Vagina (tissue), 2 donors: Measurements from ENCODE around the gene SEPTIN1. TPM values are rescaled to one million over a fixed set of nuclear protein-coding genes. Genes with fewer than 3 reads are reported as not detected.

Source experiments
- DNase-seq, 2 donors: peaks; one replicate each; pipeline ENCODE4 v3.0.0-alpha.2; 2017; ENCODE audit errors: extremely low spot score in 2 of 2
- H3K27ac ChIP-seq: fragments of 200-600 bp; sonication (generic); one replicate; pipeline ENCODE4 v1.5.1; 2019
- H3K27me3 ChIP-seq: fragments of 200-600 bp; sonication (generic); one replicate; pipeline ENCODE4 v1.5.1; 2019
- H3K36me3 ChIP-seq, 2 donors: fragments of 200-600 bp; sonication (generic); one replicate each; pipeline ENCODE4 v1.5.1; 2017 to 2019
- H3K4me1 ChIP-seq: fragments of 200-600 bp; sonication (generic); one replicate; pipeline ENCODE4 v1.5.1; 2019
- H3K4me3 ChIP-seq, 2 donors: fragments of 200-600 bp; sonication (generic); 1 replicate in 1 of 2; 2 replicates in 1 of 2; pipeline ENCODE4 v1.5.1; 2016 to 2019
- H3K9me3 ChIP-seq: fragments of 200-600 bp; sonication (generic); one replicate; pipeline ENCODE4 v1.5.1; 2019
- CTCF ChIP-seq, 3 experiments: fragments of 450-650 bp in 2 of 3; fragments of 200-600 bp in 1 of 3; sonication (generic) in 1 of 3; IDR thresholded peaks; one replicate each; pipeline ENCODE4 v1.5.1; 2017 to 2019; ENCODE audit warnings: antibody characterized with exemption in 3 of 3, mild to moderate bottlenecking in 2 of 3, moderate library complexity in 2 of 3
- POLR2A ChIP-seq, 2 donors: fragments of 450-650 bp; IDR thresholded peaks; one replicate each; pipeline ENCODE4 v1.6.1; 2017; ENCODE audit warnings: antibody characterized with exemption in 2 of 2, mild to moderate bottlenecking in 2 of 2, moderate library complexity in 2 of 2
- POLR2AphosphoS5 ChIP-seq, 2 donors: sonication (generic); formaldehyde crosslinking; IDR thresholded peaks; one replicate each; pipeline ENCODE4 v1.9.0; 2017; ENCODE audit warnings: antibody characterized with exemption in 2 of 2, mild to moderate bottlenecking in 2 of 2, low read depth in 1 of 2; ENCODE audit not compliant: insufficient read depth in 1 of 2
- intact Hi-C: fragments of 100-400 bp; cut with DNase I; formaldehyde crosslinking; loops from one replicate; pipeline ENCODE4 v1.15.1; 2023
- total RNA-seq: library from RNA; depleted of rRNA; stranded (reverse); fragments of >200 nt; gene quantifications from one replicate; pipeline ENCODE4 v1.2.3, GENCODE V29; 2016

SEPTIN1 gene
- total RNA-seq, 1 donor from 2014 or later, result 3.7 TPM

GRCh38 chr16:30354423-30355143, 27.8 kb downstream of the SEPTIN1 start:
- peak overlapping the region; percentile 96 to 100 for H3K4me3 ChIP-seq
- DNase-seq, result no peak
- H3K9me3 ChIP-seq, result no peaks in the 10 kb centered on the region
- H3K4me1 ChIP-seq, result peaks cover 51% of the 10 kb centered on the region
- H3K27ac ChIP-seq, result peak overlapping the region; percentile 92
- no peaks in the 10 kb centered on the region for H3K27me3 ChIP-seq
- TF ChIP-seq CTCF (IDR thresholded peaks at IDR 0.05) (no peak), POLR2AphosphoS5 (IDR thresholded peaks at IDR 0.05; ENCODE audit: insufficient read depth in 1 of 2, low read depth in 1 of 2) (no peak), POLR2A (IDR thresholded peaks at IDR 0.05) (no peak)
- intact Hi-C loops, result no loop called here
- H3K36me3 ChIP-seq, result peaks cover 0 to 43% of the 10 kb centered on the region in 2 donors

- Histone ChIP-seq H3K4me3 (peak overlapping the region; percentile 96 to 100), H3K27ac (peak overlapping the region; percentile 92), H3K4me1 (peaks cover 51% of the 10 kb centered on the region), H3K27me3 (no peaks in the 10 kb centered on the region), H3K9me3 (no peaks in the 10 kb centered on the region), H3K36me3 (peaks cover 0 to 37% of the 10 kb centered on the region in 2 donors)
- DNase-seq, result no peak
- intact Hi-C loops, result no loop called here
- TF ChIP-seq POLR2AphosphoS5 (IDR thresholded peaks at IDR 0.05; ENCODE audit: insufficient read depth in 1 of 2, low read depth in 1 of 2), result no peak
- TF ChIP-seq POLR2A (IDR thresholded peaks at IDR 0.05), result no peak
- no peak for TF ChIP-seq CTCF (IDR thresholded peaks at IDR 0.05)
These were observed 28.8 kb downstream of the SEPTIN1 start for GRCh38 chr16:30353438-30354129.

- Histone ChIP-seq H3K4me3 (no peak overlapping the region), H3K9me3 (no peaks in the 10 kb centered on the region), H3K4me1 (peaks cover 51% of the 10 kb centered on the region), H3K27me3 (no peaks in the 10 kb centered on the region), H3K27ac (peak overlapping the region; percentile 31), H3K36me3 (peaks cover 0 to 28% of the 10 kb centered on the region in 2 donors)
- intact Hi-C loops, result no loop called here
- TF ChIP-seq POLR2AphosphoS5 (IDR thresholded peaks at IDR 0.05; ENCODE audit: insufficient read depth in 1 of 2, low read depth in 1 of 2), result no peak
- no peak for TF ChIP-seq POLR2A (IDR thresholded peaks at IDR 0.05)
- no peak for TF ChIP-seq CTCF (IDR thresholded peaks at IDR 0.05)
- DNase-seq, result peak in 1 of 2 donors; percentile 86
These were observed 29.6 kb downstream of the SEPTIN1 start for GRCh38 chr16:30352488-30353401.

GRCh38 chr16:30351586-30352419, 30.6 kb downstream of the SEPTIN1 start:
- intact Hi-C loops, result no loop called here
- Histone ChIP-seq H3K36me3 (peaks cover 0 to 24% of the 10 kb centered on the region in 2 donors), H3K27ac (peak overlapping the region; percentile 31), H3K4me3 (no peak overlapping the region), H3K9me3 (no peaks in the 10 kb centered on the region), H3K4me1 (peaks cover 50% of the 10 kb centered on the region), H3K27me3 (no peaks in the 10 kb centered on the region)
- peak in 1 of 2 donors; percentile 88 for DNase-seq
- peak; percentile 47 to 60 for TF ChIP-seq POLR2AphosphoS5 (IDR thresholded peaks at IDR 0.05; ENCODE audit: insufficient read depth in 1 of 2, low read depth in 1 of 2)
- TF ChIP-seq CTCF (IDR thresholded peaks at IDR 0.05), result no peak
- TF ChIP-seq POLR2A (IDR thresholded peaks at IDR 0.05), result no peak
